ENCODE measurements around the gene LGR4.

The LGR4 gene

GRCh38 chr11:27394781-27395228 lies 77.8 kb downstream of the LGR4 start:
- no peak overlapping the region for H3K9ac ChIP-seq (ENCODE audit: low read length)
- peaks cover 14% of the 10 kb centered on the region for H3K36me3 ChIP-seq (ENCODE audit: control insufficient read depth, low read depth, low read length)
- H3K27me3 ChIP-seq (ENCODE audit: control insufficient read depth, insufficient read depth, low read length): no peaks in the 10 kb centered on the region
- no peak overlapping the region for H3K4me3 ChIP-seq (ENCODE audit: low read length)
- H3K9me3 ChIP-seq (ENCODE audit: control insufficient read depth, low read depth, low read length): no peaks in the 10 kb centered on the region
- H3K27ac ChIP-seq (ENCODE audit: low read length): no peak overlapping the region
- peaks cover 49% of the 10 kb centered on the region for H3K4me1 ChIP-seq (ENCODE audit: control insufficient read depth, low read depth, low read length)

- H3K4me1 ChIP-seq (ENCODE audit: control insufficient read depth, low read depth, low read length): peaks cover 72% of the 10 kb centered on the region
- H3K9me3 ChIP-seq (ENCODE audit: control insufficient read depth, low read depth, low read length): no peaks in the 10 kb centered on the region
- no peak overlapping the region for H3K4me3 ChIP-seq (ENCODE audit: low read length)
- no peaks in the 10 kb centered on the region for H3K27me3 ChIP-seq (ENCODE audit: control insufficient read depth, insufficient read depth, low read length)
- H3K36me3 ChIP-seq (ENCODE audit: control insufficient read depth, low read depth, low read length): peaks cover 14% of the 10 kb centered on the region
- H3K9ac ChIP-seq (ENCODE audit: low read length): no peak overlapping the region
- no peak overlapping the region for H3K27ac ChIP-seq (ENCODE audit: low read length)
Observed at GRCh38 chr11:27392278-27393114, 80.1 kb downstream of the LGR4 start.

GRCh38 chr11:27391331-27392015 lies 81.1 kb downstream of the LGR4 start:
- H3K27ac ChIP-seq (ENCODE audit: low read length): no peak overlapping the region

GRCh38 chr11:27390318-27391295 lies 82.0 kb downstream of the LGR4 start:
- Histone ChIP-seq H3K4me1 (ENCODE audit: control insufficient read depth, low read depth, low read length) (peaks cover 73% of the 10 kb centered on the region), H3K9me3 (ENCODE audit: control insufficient read depth, low read depth, low read length) (no peaks in the 10 kb centered on the region), H3K9ac (ENCODE audit: low read length) (no peak overlapping the region), H3K27me3 (ENCODE audit: control insufficient read depth, insufficient read depth, low read length) (no peaks in the 10 kb centered on the region), H3K4me3 (ENCODE audit: low read length) (no peak overlapping the region), H3K27ac (ENCODE audit: low read length) (no peak overlapping the region), H3K36me3 (ENCODE audit: control insufficient read depth, low read depth, low read length) (peaks cover 17% of the 10 kb centered on the region)

More at GRCh38 chr11:27391331-27392015, 81.1 kb downstream of the LGR4 start:
- Histone ChIP-seq H3K9ac (ENCODE audit: low read length) (no peak overlapping the region), H3K9me3 (ENCODE audit: control insufficient read depth, low read depth, low read length) (no peaks in the 10 kb centered on the region), H3K27me3 (ENCODE audit: control insufficient read depth, insufficient read depth, low read length) (no peaks in the 10 kb centered on the region), H3K4me1 (ENCODE audit: control insufficient read depth, low read depth, low read length) (peaks cover 79% of the 10 kb centered on the region), H3K4me3 (ENCODE audit: low read length) (no peak overlapping the region), H3K36me3 (ENCODE audit: control insufficient read depth, low read depth, low read length) (peaks cover 14% of the 10 kb centered on the region)

- Histone ChIP-seq H3K4me3 (ENCODE audit: low read length) (no peak overlapping the region), H3K36me3 (ENCODE audit: control insufficient read depth, low read depth, low read length) (peaks cover 34% of the 10 kb centered on the region), H3K27ac (ENCODE audit: low read length) (no peak overlapping the region), H3K9me3 (ENCODE audit: control insufficient read depth, low read depth, low read length) (no peaks in the 10 kb centered on the region), H3K4me1 (ENCODE audit: control insufficient read depth, low read depth, low read length) (peaks cover 61% of the 10 kb centered on the region), H3K27me3 (ENCODE audit: control insufficient read depth, insufficient read depth, low read length) (no peaks in the 10 kb centered on the region), H3K9ac (ENCODE audit: low read length) (no peak overlapping the region)
Observed at GRCh38 chr11:27388869-27389268, 83.7 kb downstream of the LGR4 start.

- peaks cover 60% of the 10 kb centered on the region for H3K4me1 ChIP-seq (ENCODE audit: control insufficient read depth, low read depth, low read length)
- H3K9me3 ChIP-seq (ENCODE audit: control insufficient read depth, low read depth, low read length): no peaks in the 10 kb centered on the region
- H3K9ac ChIP-seq (ENCODE audit: low read length): no peak overlapping the region
Observed at GRCh38 chr11:27388001-27388400, 84.6 kb downstream of the LGR4 start.

GRCh38 chr11:27387362-27387761 lies 85.2 kb downstream of the LGR4 start:
- Histone ChIP-seq H3K36me3 (ENCODE audit: control insufficient read depth, low read depth, low read length) (peaks cover 42% of the 10 kb centered on the region), H3K9me3 (ENCODE audit: control insufficient read depth, low read depth, low read length) (no peaks in the 10 kb centered on the region), H3K4me3 (ENCODE audit: low read length) (no peak overlapping the region), H3K27ac (ENCODE audit: low read length) (no peak overlapping the region), H3K27me3 (ENCODE audit: control insufficient read depth, insufficient read depth, low read length) (no peaks in the 10 kb centered on the region), H3K9ac (ENCODE audit: low read length) (no peak overlapping the region), H3K4me1 (ENCODE audit: control insufficient read depth, low read depth, low read length) (peaks cover 54% of the 10 kb centered on the region)

More at GRCh38 chr11:27388001-27388400, 84.6 kb downstream of the LGR4 start:
- H3K27me3 ChIP-seq (ENCODE audit: control insufficient read depth, insufficient read depth, low read length): no peaks in the 10 kb centered on the region
- H3K36me3 ChIP-seq (ENCODE audit: control insufficient read depth, low read depth, low read length): peaks cover 40% of the 10 kb centered on the region
- no peak overlapping the region for H3K27ac ChIP-seq (ENCODE audit: low read length)
- no peak overlapping the region for H3K4me3 ChIP-seq (ENCODE audit: low read length)

- H3K4me1 ChIP-seq (ENCODE audit: control insufficient read depth, low read depth, low read length): peaks cover 45% of the 10 kb centered on the region
Observed at GRCh38 chr11:27386181-27386845, 86.3 kb downstream of the LGR4 start.

GRCh38 chr11:27385245-27385644 lies 87.3 kb downstream of the LGR4 start:
- Histone ChIP-seq H3K9me3 (ENCODE audit: control insufficient read depth, low read depth, low read length) (no peaks in the 10 kb centered on the region), H3K9ac (ENCODE audit: low read length) (no peak overlapping the region), H3K4me1 (ENCODE audit: control insufficient read depth, low read depth, low read length) (peaks cover 34% of the 10 kb centered on the region), H3K27me3 (ENCODE audit: control insufficient read depth, insufficient read depth, low read length) (no peaks in the 10 kb centered on the region), H3K36me3 (ENCODE audit: control insufficient read depth, low read depth, low read length) (peaks cover 50% of the 10 kb centered on the region), H3K4me3 (ENCODE audit: low read length) (no peak overlapping the region), H3K27ac (ENCODE audit: low read length) (no peak overlapping the region)

More at GRCh38 chr11:27386181-27386845, 86.3 kb downstream of the LGR4 start:
- no peak overlapping the region for H3K4me3 ChIP-seq (ENCODE audit: low read length)
- H3K36me3 ChIP-seq (ENCODE audit: control insufficient read depth, low read depth, low read length): peaks cover 45% of the 10 kb centered on the region
- H3K9ac ChIP-seq (ENCODE audit: low read length): no peak overlapping the region
- H3K27ac ChIP-seq (ENCODE audit: low read length): no peak overlapping the region
- no peaks in the 10 kb centered on the region for H3K9me3 ChIP-seq (ENCODE audit: control insufficient read depth, low read depth, low read length)
- H3K27me3 ChIP-seq (ENCODE audit: control insufficient read depth, insufficient read depth, low read length): no peaks in the 10 kb centered on the region

- Histone ChIP-seq H3K4me3 (ENCODE audit: low read length) (no peak overlapping the region), H3K27ac (ENCODE audit: low read length) (no peak overlapping the region), H3K9me3 (ENCODE audit: control insufficient read depth, low read depth, low read length) (no peaks in the 10 kb centered on the region), H3K27me3 (ENCODE audit: control insufficient read depth, insufficient read depth, low read length) (no peaks in the 10 kb centered on the region), H3K4me1 (ENCODE audit: control insufficient read depth, low read depth, low read length) (peaks cover 25% of the 10 kb centered on the region), H3K9ac (ENCODE audit: low read length) (no peak overlapping the region), H3K36me3 (ENCODE audit: control insufficient read depth, low read depth, low read length) (peaks cover 60% of the 10 kb centered on the region)
Observed at GRCh38 chr11:27384227-27384626, 88.4 kb downstream of the LGR4 start.
